Transverse colon (tissue), 4 donors: ENCODE measurements around the gene CDK2. TPM values are rescaled to one million over a fixed set of nuclear protein-coding genes. Genes with fewer than 3 reads are reported as not detected.

ENCODE experiments used
- DNase-seq: peaks from one replicate; pipeline ENCODE4 v3.0.0-alpha.2; 2019
- H3K27ac ChIP-seq, 4 donors: fragments of 200-600 bp; sonication (generic); 2 replicates each; pipeline ENCODE4 v1.5.1; 2016 to 2018; ENCODE audit warnings: inconsistent platforms in 4 of 4
- H3K27me3 ChIP-seq: fragments of 200-600 bp; sonication (generic); 2 replicates; pipeline ENCODE4 v1.5.1; 2017; ENCODE audit warnings: inconsistent platforms
- H3K36me3 ChIP-seq, 4 donors: fragments of 200-600 bp; sonication (generic); 2 replicates each; pipeline ENCODE4 v1.5.1; 2017 to 2019; ENCODE audit warnings: inconsistent platforms in 4 of 4
- H3K4me1 ChIP-seq, 4 donors: fragments of 200-600 bp; sonication (generic); 2 replicates each; pipeline ENCODE4 v1.5.1; 2017 to 2020; ENCODE audit warnings: inconsistent platforms in 4 of 4
- H3K4me3 ChIP-seq, 4 donors: fragments of 200-600 bp; sonication (generic); 1 replicate in 1 of 4; 2 replicates in 3 of 4; pipeline versions ENCODE4 v1.5.1 to v1.6.1; 2017 to 2019; ENCODE audit warnings: inconsistent platforms in 4 of 4
- H3K9me3 ChIP-seq, 2 donors: fragments of 200-600 bp; sonication (generic); 2 replicates each; pipeline ENCODE4 v1.5.1; 2017 to 2019; ENCODE audit warnings: inconsistent platforms in 2 of 2
- EP300 ChIP-seq: sonication (generic); formaldehyde crosslinking; IDR thresholded peaks from one replicate; pipeline ENCODE4 v1.6.1; 2017; ENCODE audit warnings: antibody characterized with exemption, low read depth
- POLR2A ChIP-seq: fragments of 450-650 bp; IDR thresholded peaks from one replicate; pipeline ENCODE4 v1.6.1; 2016; ENCODE audit warnings: antibody characterized with exemption, mild to moderate bottlenecking, moderate library complexity
- POLR2AphosphoS5 ChIP-seq, 3 donors: sonication (generic); formaldehyde crosslinking; IDR thresholded peaks; one replicate each; pipeline ENCODE4 v1.6.1; 2016; ENCODE audit warnings: antibody characterized with exemption in 3 of 3
- WGBS, 2 donors: methylation state at CpG; one replicate each; pipeline ENCODE4 v1.1.5; 2018; ENCODE audit warnings: low coverage in 1 of 2; 5-methylcytosine and 5-hydroxymethylcytosine counted together
- in situ Hi-C, 4 donors: fragments of 200-750 bp; cut with MboI; loops; one replicate each; pipeline versions ENCODE4 v1.15.0 to v1.15.1; 2017; ENCODE audit warnings: low sequenced_read_pairs in 3 of 4, low pct_ligation_motif_present in 1 of 4, low pct_unique_long_range_greater_than_20kb in 1 of 4
- intact Hi-C: fragments of 100-400 bp; cut with DNase I; formaldehyde crosslinking; loops from one replicate; pipeline ENCODE4 v1.15.1; 2023; ENCODE audit warnings: low total_unique reads
- total RNA-seq, 4 donors: library from RNA; depleted of rRNA; stranded (reverse); fragments of >200 nt; gene quantifications; one replicate each; pipeline ENCODE4 v1.1.0, GENCODE V29; 2016
- TF ChIP-seq, protein P1 (sequence below), 5 experiments: fragments of 200-600 bp in 3 of 5; fragments of 450-650 bp in 2 of 5; sonication (generic) in 3 of 5; IDR thresholded peaks; 1 replicate in 2 of 5; 2 replicates in 3 of 5; pipeline ENCODE4 v1.5.1; 2016 to 2017; ENCODE audit warnings: antibody characterized with exemption in 5 of 5, inconsistent platforms in 3 of 5, mild to moderate bottlenecking in 2 of 5, moderate library complexity in 1 of 5

The CDK2 gene
- total RNA-seq, 4 donors from 2014 or later = 6.7 to 22.3 (median 11.1) TPM

DNA sequence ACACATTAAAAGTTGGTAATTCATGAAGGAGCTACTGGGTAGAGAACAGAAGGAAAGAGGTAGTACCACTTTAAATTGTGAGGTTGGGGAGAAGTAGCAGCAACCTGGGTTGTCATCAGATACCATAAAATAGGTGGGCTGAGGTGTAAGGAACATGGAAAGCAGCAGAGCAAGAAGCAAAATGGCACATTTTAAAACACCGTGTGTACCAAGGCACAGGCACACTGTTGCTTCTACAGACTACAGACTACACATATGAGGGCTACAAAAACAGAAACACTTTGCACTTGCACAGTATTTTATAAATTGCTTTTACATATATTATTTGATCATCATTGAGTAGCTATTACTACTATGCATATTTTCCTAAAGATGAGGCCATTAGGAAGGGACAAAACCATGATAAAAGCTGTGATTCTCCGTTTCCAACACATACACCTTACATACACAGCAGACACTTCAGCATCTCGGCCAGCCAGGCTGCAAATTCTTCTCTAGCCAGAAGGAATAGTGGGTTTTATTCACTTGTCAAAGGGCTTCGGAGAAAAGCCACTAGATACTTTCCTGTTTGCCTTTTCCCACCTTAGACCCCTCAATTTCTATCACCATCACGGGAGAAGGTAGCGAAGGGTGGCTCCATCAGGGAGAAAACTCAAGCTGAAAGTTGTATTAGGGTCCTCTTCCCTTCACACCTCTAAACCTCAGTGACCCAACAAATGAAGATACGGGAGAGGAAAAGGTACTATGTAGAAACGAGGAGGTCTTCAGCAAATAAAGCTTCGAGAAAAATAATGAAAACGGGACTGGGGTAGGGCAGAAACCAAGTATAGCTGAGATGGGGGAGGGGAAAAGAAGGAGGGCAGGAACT lies 40.5 kb upstream of the CDK2 start:
- intact Hi-C loops = loop anchor here (5.0 kb wide), 1 partner anchor 94 kb away; no protein-coding TSS in a partner anchor

DNA sequence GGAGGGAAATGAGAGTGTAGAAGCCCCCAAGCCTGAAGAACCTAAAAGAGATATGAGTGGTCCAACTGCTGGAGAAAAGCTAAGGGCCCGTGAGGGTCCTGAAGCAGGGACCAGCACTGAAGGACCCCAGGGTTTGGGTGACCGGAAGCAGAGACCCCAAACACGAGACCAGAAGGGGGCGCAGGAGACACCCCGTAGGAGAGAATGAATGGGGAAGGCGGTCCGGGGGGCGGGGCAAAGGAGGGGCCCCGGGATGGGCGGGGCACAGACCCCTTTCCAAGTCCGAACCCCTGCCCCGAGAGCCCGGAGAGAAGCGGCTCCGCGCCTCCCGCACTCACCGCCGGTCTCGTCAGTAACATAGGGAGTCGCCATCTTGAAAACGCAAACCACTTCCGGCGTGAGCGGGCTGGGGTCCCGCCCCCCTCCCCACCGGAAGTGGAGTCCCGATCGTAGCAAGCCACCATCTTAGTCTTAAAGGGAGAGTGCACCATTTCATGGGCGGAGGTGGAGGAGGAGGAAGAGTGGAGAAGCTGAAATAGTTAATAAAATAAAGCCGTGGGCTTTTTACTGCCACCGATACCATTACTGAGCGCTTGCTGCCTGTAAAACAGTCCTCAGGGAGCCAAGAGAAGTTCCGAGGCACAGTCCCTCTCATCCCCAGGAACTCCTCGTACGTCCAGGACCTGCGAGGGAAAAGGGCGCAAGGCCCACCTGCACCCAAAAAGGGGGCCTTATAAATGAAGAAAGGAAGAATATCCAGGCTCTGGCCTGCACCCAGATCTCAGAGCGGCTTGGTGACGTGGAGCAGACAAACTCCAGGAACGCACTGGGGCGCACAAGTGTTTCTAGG lies 39.7 kb upstream of the CDK2 start:
- whole genome bisulfite sequencing, 2 donors = 0 to 1% methylated on average over 5 to 35 of the region's 42 CpGs
- in situ Hi-C loops = loop anchor here in 2 of 4 donors (5.0 to 25.0 kb wide), 2 partner anchors 115 to 195 kb away; partner anchors contain the start of genes ORMDL2 (in 1 of the 2) and SARNP (in 1 of the 2)

More for the DNA sequence above, 40.5 kb upstream of the CDK2 start:
- WGBS, 2 donors = 6 to 7% methylated on average over 7 to 10 of the region's 10 CpGs
- no peak for TF ChIP-seq POLR2A
- TF ChIP-seq, protein P1, sequence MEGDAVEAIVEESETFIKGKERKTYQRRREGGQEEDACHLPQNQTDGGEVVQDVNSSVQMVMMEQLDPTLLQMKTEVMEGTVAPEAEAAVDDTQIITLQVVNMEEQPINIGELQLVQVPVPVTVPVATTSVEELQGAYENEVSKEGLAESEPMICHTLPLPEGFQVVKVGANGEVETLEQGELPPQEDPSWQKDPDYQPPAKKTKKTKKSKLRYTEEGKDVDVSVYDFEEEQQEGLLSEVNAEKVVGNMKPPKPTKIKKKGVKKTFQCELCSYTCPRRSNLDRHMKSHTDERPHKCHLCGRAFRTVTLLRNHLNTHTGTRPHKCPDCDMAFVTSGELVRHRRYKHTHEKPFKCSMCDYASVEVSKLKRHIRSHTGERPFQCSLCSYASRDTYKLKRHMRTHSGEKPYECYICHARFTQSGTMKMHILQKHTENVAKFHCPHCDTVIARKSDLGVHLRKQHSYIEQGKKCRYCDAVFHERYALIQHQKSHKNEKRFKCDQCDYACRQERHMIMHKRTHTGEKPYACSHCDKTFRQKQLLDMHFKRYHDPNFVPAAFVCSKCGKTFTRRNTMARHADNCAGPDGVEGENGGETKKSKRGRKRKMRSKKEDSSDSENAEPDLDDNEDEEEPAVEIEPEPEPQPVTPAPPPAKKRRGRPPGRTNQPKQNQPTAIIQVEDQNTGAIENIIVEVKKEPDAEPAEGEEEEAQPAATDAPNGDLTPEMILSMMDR (IDR thresholded peaks at IDR 0.05) = no peak
- no peak for TF ChIP-seq POLR2AphosphoS5 (IDR thresholded peaks at IDR 0.05)
- TF ChIP-seq EP300 = no peak
- H3K9me3 ChIP-seq = no peaks in the 10 kb centered on the region
- H3K27ac ChIP-seq = peak overlapping the region; percentile 92 to 99 (median 98)
- H3K4me3 ChIP-seq = peak overlapping the region; percentile 32 to 84 (median 80)
- in situ Hi-C loops = loop anchor here in 2 of 4 donors (5.0 to 25.0 kb wide), 2 partner anchors 114 to 194 kb away; partner anchors contain the start of genes ORMDL2 (in 1 of the 2) and SARNP (in 1 of the 2)
- DNase-seq = no peak
- peaks cover 0 to 7% (median 3%) of the 10 kb centered on the region in 4 donors for H3K36me3 ChIP-seq
- peaks cover 29 to 59% (median 40%) of the 10 kb centered on the region in 4 donors for H3K4me1 ChIP-seq
- H3K27me3 ChIP-seq = no peaks in the 10 kb centered on the region

DNA sequence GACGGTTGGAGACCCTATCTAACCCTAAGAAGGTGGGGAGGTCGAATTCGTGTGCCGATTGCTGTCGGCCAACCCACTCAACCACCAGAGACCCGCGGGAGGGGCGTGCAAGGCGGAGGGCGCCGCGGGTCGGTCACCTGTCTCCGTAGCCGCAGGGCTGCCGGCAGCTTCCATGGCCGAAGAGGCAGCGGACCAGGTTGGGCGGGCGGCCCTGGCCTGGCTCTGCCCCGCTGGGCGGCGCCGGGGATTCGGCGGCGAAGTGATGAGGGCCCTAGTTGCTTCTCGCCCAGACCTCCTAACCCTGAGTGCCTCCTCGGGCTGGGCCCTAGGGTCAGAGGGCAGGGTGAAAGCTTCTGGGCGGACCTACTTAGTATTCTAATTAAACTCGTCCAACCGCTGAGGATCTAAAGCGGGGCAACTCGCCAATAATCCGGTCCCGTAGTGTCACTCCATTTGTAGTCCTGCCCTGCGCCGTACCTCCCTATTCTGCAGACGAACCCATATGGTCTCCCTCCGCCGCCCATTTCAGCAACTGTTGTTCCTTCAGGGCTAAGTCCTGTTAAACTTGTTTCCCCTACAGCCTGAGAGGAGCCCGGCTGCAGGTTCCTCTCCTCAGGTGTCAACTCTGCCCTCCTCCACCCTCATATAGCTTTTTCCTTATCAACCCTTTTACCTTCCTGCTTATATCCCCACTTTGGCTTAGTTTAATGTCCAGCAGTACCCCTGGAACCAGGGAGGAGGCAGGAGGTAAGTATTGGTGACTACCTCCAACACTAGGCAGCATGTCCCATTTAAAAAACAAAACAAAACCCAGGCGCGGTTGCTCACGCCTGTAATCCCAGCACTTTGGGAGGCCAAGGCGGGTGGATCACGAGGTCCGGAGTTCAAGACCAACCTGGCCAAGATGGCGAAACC lies 38.8 kb upstream of the CDK2 start, which contains the start of gene PYM1:
PYM1 (minus strand) TSS at position 307 of the 915 bp plus-strand sequence; CDS start at position 174, 133 bp downstream.
- H3K27me3 ChIP-seq = no peaks in the 10 kb centered on the region
- in situ Hi-C loops (loop anchor here in 2 of 4 donors (5.0 to 25.0 kb wide), 2 partner anchors 116 to 196 kb away; partner anchors contain the start of genes ORMDL2 (in 1 of the 2) and SARNP (in 1 of the 2)), intact Hi-C loops (loop anchor here (5.0 kb wide), 1 partner anchor 96 kb away; no protein-coding TSS in a partner anchor)
- H3K36me3 ChIP-seq = peaks cover 0 to 4% (median 0%) of the 10 kb centered on the region in 4 donors
- peak; percentile 83 for TF ChIP-seq POLR2A
- TF ChIP-seq EP300 = no peak
- TF ChIP-seq POLR2AphosphoS5 (IDR thresholded peaks at IDR 0.05) = peak; percentile 52 to 87 (median 87)
- TF ChIP-seq, protein P1 (IDR thresholded peaks at IDR 0.05) = peak in 1 of 5 experiments; percentile 11
- H3K4me3 ChIP-seq = peak within 1 kb of the TSS; percentile 32 to 84 (median 80)
- H3K27ac ChIP-seq = peak within 1 kb of the TSS; percentile 92 to 99 (median 98)
- 0 to 4% methylated on average over 3 to 41 of the region's 49 CpGs for WGBS, 2 donors
- peaks cover 29 to 57% (median 50%) of the 10 kb centered on the region in 4 donors for H3K4me1 ChIP-seq
- DNase-seq = peak; percentile 91
- no peaks in the 10 kb centered on the region for H3K9me3 ChIP-seq

More for the DNA sequence above, 39.7 kb upstream of the CDK2 start:
- intact Hi-C loops = loop anchor here (5.0 kb wide), 1 partner anchor 95 kb away; no protein-coding TSS in a partner anchor
- DNase-seq = peak; percentile 91
- Histone ChIP-seq H3K4me1 (peaks cover 29 to 55% (median 45%) of the 10 kb centered on the region in 4 donors), H3K36me3 (peaks cover 0 to 7% (median 1%) of the 10 kb centered on the region in 4 donors), H3K27ac (peak overlapping the region; percentile 92 to 99 (median 98)), H3K4me3 (peak overlapping the region; percentile 32 to 84 (median 80)), H3K27me3 (no peaks in the 10 kb centered on the region), H3K9me3 (no peaks in the 10 kb centered on the region)
- TF ChIP-seq, protein P1 (IDR thresholded peaks at IDR 0.05) = peak; percentile 64 to 88 (median 73)
- TF ChIP-seq POLR2A = no peak
- peak in 2 of 3 donors; percentile 59 for TF ChIP-seq POLR2AphosphoS5 (IDR thresholded peaks at IDR 0.05)
